ENCODE results near the gene TTLL9. TPM values are rescaled to one million over a fixed set of nuclear protein-coding genes. Genes with fewer than 3 reads are reported as not detected.

Gene TTLL9
- total and polyA plus RNA-seq, 2 of the 13 experiments (the other 11 are each of a cell fraction or from before 2014, with no cell fraction given) = not detected

- intact Hi-C loops (cut with micrococcal nuclease; ENCODE audit: unreplicated experiment) (no loop called here), in situ Hi-C loops (cut with HindIII; ENCODE audit: extremely low pct_ligation_motif_present, low pct_unique_long_range_greater_than_20kb) (no loop called here)
- FAIRE-seq (no peak), DNase-seq (ENCODE audit: low spot score) (no peak), ATAC-seq (no peak)
- Histone ChIP-seq H3K36me3 (replicated peaks in 1 of 2; ENCODE audit: control insufficient read depth in 1 of 2, insufficient read depth in 2 of 2, low read length in 2 of 2) (no peaks in the 10 kb centered on the region), H4K20me1 (ENCODE audit: insufficient read depth, low read length) (no peaks in the 10 kb centered on the region), H3K79me2 (ENCODE audit: insufficient read depth, low read length) (no peaks in the 10 kb centered on the region), H3K9me3 (ENCODE audit: low read length) (no peaks in the 10 kb centered on the region), H3K27ac (ENCODE audit: extremely low read length, insufficient read depth, low read length) (no peak overlapping the region), H3K9ac (ENCODE audit: insufficient read depth, low read depth, low read length) (no peak overlapping the region), H3K27me3 (ENCODE audit: control insufficient read depth in 1 of 2, insufficient read depth in 2 of 2, low read length in 2 of 2) (peaks cover 10 to 81% of the 10 kb centered on the region in 2 experiments), H3K4me2 (ENCODE audit: low read depth, low read length) (no peak overlapping the region), H3K4me3 (replicated peaks in 1 of 3; ENCODE audit: insufficient read depth in 1 of 3, low read depth in 2 of 3, low read length in 3 of 3) (no peak overlapping the region), H2AFZ (ENCODE audit: low read length) (no peak overlapping the region), H3K4me1 (ENCODE audit: insufficient read depth, low read length) (no peaks in the 10 kb centered on the region)
- 22% methylated on average over 4 of the region's 4 CpGs for WGBS (ENCODE audit: low lambda C conversion rate)
- POLR2A ChIA-PET = no interaction called here
- no TSS peak for BruUV-seq (replicated peaks)
- CTCF ChIA-PET (ENCODE audit: low intra/inter-chr PET ratio, low total read pairs) = no interaction called here
- TF ChIP-seq, protein P1, sequence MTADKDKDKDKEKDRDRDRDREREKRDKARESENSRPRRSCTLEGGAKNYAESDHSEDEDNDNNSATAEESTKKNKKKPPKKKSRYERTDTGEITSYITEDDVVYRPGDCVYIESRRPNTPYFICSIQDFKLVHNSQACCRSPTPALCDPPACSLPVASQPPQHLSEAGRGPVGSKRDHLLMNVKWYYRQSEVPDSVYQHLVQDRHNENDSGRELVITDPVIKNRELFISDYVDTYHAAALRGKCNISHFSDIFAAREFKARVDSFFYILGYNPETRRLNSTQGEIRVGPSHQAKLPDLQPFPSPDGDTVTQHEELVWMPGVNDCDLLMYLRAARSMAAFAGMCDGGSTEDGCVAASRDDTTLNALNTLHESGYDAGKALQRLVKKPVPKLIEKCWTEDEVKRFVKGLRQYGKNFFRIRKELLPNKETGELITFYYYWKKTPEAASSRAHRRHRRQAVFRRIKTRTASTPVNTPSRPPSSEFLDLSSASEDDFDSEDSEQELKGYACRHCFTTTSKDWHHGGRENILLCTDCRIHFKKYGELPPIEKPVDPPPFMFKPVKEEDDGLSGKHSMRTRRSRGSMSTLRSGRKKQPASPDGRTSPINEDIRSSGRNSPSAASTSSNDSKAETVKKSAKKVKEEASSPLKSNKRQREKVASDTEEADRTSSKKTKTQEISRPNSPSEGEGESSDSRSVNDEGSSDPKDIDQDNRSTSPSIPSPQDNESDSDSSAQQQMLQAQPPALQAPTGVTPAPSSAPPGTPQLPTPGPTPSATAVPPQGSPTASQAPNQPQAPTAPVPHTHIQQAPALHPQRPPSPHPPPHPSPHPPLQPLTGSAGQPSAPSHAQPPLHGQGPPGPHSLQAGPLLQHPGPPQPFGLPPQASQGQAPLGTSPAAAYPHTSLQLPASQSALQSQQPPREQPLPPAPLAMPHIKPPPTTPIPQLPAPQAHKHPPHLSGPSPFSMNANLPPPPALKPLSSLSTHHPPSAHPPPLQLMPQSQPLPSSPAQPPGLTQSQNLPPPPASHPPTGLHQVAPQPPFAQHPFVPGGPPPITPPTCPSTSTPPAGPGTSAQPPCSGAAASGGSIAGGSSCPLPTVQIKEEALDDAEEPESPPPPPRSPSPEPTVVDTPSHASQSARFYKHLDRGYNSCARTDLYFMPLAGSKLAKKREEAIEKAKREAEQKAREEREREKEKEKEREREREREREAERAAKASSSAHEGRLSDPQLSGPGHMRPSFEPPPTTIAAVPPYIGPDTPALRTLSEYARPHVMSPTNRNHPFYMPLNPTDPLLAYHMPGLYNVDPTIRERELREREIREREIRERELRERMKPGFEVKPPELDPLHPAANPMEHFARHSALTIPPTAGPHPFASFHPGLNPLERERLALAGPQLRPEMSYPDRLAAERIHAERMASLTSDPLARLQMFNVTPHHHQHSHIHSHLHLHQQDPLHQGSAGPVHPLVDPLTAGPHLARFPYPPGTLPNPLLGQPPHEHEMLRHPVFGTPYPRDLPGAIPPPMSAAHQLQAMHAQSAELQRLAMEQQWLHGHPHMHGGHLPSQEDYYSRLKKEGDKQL (CRISPR knock-in tag; IDR thresholded peaks at IDR 0.05; ENCODE audit: low read depth) = no peak
- TF ChIP-seq ZNF10 (CRISPR knock-in tag; IDR thresholded peaks at IDR 0.05; ENCODE audit: borderline replicate concordance, low read depth) (no peak), TMF1 (CRISPR knock-in tag; IDR thresholded peaks at IDR 0.05; ENCODE audit: low read depth) (no peak), ZNF180 (CRISPR knock-in tag; IDR thresholded peaks at IDR 0.05; ENCODE audit: borderline replicate concordance, low read depth) (no peak), THAP9 (CRISPR knock-in tag; IDR thresholded peaks at IDR 0.05; ENCODE audit: borderline replicate concordance) (no peak), ZNF260 (CRISPR knock-in tag; IDR thresholded peaks at IDR 0.05; ENCODE audit: borderline replicate concordance, low read depth) (no peak), EEA1 (CRISPR knock-in tag; IDR thresholded peaks at IDR 0.05; ENCODE audit: borderline replicate concordance) (no peak), ZNF143 (CRISPR knock-in tag; IDR thresholded peaks at IDR 0.05) (no peak), NCOA5 (CRISPR knock-in tag; IDR thresholded peaks at IDR 0.05) (no peak), HOXA9 (CRISPR knock-in tag; IDR thresholded peaks at IDR 0.05; ENCODE audit: borderline replicate concordance) (no peak), ZNF670 (CRISPR knock-in tag; IDR thresholded peaks at IDR 0.05; ENCODE audit: borderline replicate concordance) (no peak), U2AF1 (optimal IDR thresholded peaks at IDR 0.05; ENCODE audit: low read depth, low read length) (no peak), KLF16 (CRISPR knock-in tag; IDR thresholded peaks at IDR 0.05) (no peak), MXD4 (CRISPR knock-in tag; IDR thresholded peaks at IDR 0.05) (no peak)
- TF ChIP-seq, protein P2, sequence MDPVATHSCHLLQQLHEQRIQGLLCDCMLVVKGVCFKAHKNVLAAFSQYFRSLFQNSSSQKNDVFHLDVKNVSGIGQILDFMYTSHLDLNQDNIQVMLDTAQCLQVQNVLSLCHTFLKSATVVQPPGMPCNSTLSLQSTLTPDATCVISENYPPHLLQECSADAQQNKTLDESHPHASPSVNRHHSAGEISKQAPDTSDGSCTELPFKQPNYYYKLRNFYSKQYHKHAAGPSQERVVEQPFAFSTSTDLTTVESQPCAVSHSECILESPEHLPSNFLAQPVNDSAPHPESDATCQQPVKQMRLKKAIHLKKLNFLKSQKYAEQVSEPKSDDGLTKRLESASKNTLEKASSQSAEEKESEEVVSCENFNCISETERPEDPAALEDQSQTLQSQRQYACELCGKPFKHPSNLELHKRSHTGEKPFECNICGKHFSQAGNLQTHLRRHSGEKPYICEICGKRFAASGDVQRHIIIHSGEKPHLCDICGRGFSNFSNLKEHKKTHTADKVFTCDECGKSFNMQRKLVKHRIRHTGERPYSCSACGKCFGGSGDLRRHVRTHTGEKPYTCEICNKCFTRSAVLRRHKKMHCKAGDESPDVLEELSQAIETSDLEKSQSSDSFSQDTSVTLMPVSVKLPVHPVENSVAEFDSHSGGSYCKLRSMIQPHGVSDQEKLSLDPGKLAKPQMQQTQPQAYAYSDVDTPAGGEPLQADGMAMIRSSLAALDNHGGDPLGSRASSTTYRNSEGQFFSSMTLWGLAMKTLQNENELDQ (CRISPR knock-in tag; IDR thresholded peaks at IDR 0.05; ENCODE audit: borderline replicate concordance) = no peak
These were observed 46.3 kb downstream of the TTLL9 start for GRCh38 chr20:31916708-31917107.

All from HepG2 (cell line).